Skeletal muscle cell (primary cell): Measurements from ENCODE around the gene ENOX1.

Experiments
- DNase-seq: peaks from one replicate; pipeline ENCODE4 v3.0.0-alpha.2; 2010; ENCODE audit warnings: low read depth
- H3K4me3 ChIP-seq: 2 replicates; pipeline ENCODE4 v1.5.1; 2011; ENCODE audit warnings: low read depth, mild to moderate bottlenecking, control low read depth, low read length, moderate library complexity

Gene ENOX1

DNA sequence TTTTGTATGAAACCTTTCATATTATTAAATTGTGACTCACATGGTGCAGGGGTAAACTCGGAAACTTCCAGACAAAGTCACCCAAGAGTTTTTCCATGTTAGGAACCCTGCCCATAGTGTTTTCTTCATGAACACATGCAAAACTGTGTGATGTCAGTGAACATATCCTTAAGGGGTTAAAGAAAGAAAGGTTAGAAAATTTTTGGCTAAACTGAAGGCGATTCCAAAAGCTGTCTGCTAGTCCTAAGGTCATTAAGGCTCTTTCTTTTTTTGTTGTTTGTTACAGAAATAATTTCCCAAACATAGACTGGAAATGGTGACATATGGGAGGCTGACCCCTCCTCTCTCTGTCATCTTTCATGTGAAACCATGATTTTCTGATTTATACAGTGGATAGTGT, 491.5 kb downstream of the ENOX1 start:
- no peak overlapping the region for H3K4me3 ChIP-seq
- no peak for DNase-seq

DNA sequence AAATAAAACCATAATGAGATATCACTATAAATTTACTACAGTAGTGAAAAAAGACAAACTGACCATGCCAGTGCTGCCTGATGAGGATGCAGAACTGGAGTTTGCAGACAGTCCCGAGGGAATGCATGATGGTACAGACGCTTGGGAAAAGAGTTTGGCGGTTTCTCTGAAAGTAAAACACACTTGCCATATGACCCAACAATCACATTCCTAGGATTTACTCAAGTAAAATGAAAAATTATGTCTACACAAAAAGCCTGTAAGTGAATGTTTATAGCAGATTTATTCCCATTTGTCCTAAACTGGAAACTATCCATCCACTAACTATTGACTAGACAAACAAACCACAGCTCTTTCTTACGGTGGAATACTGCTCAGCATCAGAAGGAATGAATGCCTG, 492.4 kb downstream of the ENOX1 start:
- H3K4me3 ChIP-seq: no peak overlapping the region
- DNase-seq: no peak

DNA sequence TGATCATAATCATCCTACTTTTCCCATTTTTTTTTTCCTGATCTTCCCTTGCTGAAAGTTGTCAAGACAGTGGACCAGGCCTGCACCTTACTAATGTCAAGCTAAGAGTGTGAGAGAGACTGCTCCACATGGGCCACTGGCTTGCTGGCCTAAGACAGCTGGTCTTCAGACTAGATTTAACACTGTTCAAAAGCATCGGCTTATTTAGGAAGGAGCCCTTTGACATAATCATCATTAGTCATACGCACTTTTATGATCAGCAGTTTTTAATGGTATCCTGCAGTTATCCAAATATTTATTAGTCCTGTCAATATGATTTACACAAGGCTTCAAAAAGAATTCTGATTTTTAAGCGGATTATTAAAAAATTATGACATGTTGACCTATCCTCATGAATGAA, 492.8 kb downstream of the ENOX1 start:
- no peak for DNase-seq
- H3K4me3 ChIP-seq: no peak overlapping the region

DNA sequence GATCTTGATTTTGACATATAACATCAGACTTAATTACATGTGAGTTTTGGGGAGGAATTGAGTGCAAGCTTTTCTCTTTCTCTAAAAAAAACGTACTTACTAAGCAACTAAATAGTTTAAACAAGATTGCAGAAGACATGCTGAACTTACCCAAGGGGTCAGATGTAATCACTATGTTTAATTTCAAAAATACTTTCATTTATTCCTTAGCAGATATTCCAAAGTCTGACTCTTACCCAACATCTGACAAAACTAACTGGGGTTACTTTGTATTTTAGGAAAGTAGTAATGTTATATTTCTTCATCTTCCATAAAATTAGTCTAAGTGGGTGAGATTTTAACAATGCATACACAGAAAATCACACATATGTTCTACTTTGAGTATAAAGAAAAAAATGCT, 493.2 kb downstream of the ENOX1 start:
- no peak overlapping the region for H3K4me3 ChIP-seq
- DNase-seq: no peak

DNA sequence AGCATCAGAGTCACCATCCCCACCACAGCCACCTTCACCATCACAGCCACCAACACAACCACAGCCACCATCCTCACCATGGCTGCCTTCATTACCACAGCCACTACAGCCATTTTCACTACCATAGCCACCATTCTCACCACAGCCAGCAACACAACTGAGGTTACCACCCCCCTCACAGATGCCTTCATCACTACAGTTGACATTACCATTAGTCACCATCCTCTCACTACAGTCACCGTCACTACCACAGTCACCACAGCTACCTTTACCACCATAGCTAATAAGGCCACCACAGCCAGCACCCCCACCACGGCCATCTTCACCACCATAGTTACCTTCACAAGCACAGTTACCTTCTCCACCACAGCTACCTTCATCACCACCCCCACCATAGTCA, 493.8 kb downstream of the ENOX1 start:
- H3K4me3 ChIP-seq: no peak overlapping the region
- no peak for DNase-seq

DNA sequence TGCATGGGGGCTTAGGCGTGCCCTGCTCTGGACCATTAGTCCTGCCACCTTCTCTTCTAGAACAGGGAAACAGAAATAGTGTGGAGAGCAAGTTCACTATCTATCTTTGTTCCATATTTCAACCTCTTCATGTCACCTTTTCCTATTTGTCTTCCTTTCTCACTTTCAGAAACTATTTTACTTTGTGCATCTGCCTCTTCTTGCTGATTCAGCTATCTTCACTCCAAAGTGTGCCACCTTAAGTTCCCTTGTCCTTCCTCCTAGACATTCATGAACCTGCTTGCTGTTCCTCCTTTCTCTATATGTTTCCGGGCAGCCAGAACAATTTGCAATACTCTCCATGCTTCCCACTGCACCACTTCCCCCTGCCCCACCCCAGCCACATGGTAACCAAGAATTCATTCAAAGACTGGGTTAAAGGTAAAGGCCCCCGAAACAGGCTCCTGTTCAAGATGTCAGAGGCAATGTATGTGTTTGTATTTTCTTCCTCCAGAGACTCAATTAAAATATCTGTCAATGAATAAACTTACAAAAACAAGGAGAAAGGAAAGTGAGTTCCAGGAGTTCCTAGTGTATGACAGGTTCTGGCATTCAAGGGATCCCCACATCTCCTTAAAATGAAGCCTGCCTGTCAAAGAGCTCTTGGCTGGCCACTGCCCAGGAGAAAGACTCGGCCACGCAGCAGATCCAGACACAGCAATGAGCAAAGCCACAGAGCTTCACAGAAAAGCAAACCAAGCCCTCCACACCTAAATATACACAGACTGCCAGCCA, 495.3 kb downstream of the ENOX1 start:
- no peak overlapping the region for H3K4me3 ChIP-seq
- DNase-seq: no peak

DNA sequence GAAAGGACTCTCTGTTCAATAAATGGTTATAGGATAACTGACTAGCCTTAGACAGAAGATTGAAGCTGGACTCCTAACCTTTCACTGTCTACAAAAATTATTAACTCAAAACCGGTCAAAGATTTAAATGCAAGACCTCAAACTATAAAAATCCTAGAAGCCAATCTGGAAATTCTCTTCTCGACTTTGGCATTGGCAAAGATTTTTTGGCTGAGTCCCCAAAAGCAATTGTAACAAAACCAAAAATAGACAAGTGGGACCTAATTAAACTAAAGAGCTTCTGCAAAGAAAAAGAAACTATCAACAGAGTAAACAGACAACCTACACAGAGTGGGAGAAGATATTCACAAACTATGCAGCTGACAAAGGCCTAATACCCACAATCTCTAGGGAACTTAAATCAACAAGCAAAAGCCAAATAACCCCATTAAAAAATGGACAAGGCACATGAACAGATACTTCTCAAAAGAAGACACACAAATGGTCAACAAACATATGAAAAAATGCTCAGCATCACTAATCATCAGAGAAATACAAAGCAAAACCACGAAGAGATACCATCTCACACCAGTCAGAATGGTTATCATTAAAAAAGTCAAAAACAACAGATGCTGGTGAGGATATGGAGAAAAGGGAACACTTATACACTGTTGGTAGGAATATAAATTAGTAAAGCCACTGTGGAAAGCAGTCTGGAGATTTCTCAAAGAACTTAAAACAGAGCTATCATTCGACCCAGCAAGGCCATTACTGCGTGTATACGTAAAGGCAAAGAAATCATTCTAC, 497.1 kb downstream of the ENOX1 start:
- no peak overlapping the region for H3K4me3 ChIP-seq
- DNase-seq: no peak

DNA sequence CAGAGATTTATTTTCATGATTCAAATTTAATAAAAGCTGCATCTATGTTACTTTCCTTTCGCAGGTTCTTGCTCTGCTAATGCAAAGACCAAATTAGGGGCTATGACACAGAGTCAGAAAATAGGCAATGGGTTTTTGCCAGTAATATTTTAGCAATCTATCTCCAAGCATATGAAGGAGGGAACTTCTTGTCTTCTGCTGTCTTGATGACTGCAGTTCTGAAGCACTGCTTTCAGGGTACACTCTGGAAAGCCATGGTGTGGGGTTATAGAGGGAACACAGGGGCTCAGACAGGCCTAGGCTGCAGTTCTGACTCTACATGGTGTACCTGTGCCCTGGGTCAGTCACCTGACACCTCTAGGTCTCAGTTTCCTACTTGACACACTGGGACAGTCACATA, 500.0 kb downstream of the ENOX1 start:
- no peak for DNase-seq
- no peak overlapping the region for H3K4me3 ChIP-seq

DNA sequence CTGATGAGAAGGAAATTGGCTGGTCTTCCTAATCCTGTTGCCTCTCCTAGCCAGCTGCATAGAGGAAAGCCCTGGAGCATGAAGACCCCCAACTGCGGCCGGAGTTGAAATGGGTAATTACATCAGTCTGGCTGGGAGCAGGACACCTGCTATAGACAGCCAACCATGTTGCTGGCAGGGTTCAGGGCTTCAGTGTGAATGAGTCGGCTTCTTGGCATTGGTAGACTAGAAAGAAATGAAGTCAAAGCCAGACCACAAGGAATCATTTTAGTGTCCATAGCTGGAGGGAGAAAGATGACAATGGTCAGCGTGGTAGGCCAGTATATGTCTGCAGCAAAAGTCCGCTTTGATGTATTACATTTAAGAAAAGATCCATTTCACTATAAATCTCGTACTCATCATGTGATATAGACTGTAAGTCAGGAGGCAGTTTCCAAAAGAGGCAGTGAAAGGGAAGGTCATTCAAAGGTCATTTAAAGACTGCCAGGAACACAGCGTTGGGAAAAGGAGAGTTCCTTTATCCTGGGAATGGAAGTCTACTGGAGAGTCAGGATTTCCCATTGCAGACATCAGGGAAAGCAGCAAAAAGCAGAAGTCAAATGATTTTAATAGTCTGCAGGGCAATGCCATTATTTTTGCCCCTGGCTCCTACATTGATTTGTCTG, 500.7 kb downstream of the ENOX1 start:
- no peak overlapping the region for H3K4me3 ChIP-seq
- DNase-seq: no peak

DNA sequence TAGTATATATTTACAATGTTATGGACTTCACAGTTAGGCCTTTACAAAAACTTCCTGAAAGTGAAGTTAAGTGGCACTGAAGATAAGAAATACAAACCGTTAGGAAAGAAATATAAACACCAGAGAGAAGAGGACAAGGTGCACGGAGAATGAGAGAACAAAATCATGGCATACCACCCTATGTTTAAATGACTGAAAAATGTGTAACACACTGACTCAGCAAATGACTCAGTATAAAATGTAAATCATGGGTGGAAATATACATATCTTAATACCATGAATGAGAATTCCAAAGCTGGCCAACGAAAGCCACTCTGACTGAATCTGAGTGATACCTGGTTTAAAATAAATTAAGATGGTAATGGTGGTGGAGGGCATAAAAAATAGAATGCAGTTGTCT, 502.6 kb downstream of the ENOX1 start:
- DNase-seq: no peak
- no peak overlapping the region for H3K4me3 ChIP-seq

DNA sequence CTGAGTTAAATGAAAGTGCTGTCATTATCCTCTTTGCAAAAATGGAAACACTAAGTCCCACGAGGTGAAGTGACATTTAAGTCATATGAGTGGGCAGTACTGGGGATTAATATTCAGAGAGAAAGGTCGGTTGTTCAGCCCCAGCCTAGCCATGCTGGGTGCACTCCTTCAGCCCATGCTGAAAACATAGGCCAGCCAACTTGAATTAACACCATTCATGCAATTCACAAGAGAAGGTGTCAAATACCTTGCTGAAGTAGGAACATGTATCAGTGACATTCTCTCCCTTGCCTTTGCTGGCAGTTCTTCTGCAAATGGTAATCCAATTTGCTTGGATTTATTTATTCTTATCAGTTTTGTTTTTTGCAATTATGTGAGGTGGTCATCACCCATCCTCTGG, 507.1 kb downstream of the ENOX1 start:
- no peak overlapping the region for H3K4me3 ChIP-seq
- no peak for DNase-seq

DNA sequence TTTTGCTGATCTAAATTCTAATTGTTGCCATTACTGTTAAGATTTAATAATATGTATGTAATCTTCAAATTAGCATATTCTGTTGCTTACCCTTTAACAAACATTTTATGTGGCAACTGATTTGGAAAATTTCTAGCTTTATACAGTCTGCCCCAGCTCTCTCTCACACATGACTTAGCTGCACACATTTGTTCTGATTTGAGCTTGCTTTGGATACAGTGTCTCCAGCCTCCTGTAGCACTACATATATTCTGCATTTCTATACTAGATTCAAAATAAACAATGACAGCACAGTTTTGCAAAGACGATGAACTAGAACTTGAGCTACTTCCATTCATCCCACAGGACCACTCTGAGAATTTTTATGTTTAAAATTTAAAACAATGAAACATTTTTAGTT, 508.6 kb downstream of the ENOX1 start:
- no peak overlapping the region for H3K4me3 ChIP-seq
- DNase-seq: no peak

DNA sequence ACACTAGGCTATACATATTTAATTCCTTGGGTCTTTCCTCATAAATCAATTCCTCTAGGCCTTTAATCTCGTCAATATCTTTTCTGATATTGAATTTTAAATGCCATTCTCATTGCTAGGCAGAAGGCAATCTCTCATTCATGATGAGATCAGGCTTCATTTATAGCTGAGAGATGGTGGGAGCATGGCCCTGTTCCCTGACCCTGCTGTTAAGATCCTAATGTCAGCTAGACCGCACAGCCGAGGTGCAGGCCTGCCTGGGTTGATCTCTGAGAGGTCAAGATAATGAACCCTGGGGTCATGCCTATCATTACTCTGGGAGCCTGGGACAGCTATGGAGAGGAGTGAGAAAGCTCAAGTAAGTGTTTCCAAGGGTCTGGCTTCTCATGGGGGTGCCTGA, 509.6 kb downstream of the ENOX1 start:
- no peak overlapping the region for H3K4me3 ChIP-seq
- DNase-seq: no peak

DNA sequence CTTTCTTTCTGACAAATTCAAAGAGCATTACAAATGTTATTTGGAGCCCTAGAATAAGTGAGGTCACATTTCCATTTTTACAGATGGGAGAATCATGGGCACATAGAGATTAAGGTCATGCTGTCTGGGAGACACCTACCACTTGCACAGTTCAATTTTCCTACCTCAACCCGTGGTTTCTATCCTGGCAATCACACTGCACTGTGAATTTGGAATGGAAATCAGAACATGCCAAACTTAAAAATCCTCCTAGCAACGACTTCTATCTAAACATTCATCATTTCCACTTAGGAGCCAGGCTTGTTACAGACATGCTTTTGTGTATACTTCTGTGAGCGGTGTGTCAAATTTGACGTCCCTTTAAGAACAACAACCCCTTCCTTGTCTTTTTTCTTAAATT, 511.9 kb downstream of the ENOX1 start:
- no peak overlapping the region for H3K4me3 ChIP-seq
- DNase-seq: no peak

DNA sequence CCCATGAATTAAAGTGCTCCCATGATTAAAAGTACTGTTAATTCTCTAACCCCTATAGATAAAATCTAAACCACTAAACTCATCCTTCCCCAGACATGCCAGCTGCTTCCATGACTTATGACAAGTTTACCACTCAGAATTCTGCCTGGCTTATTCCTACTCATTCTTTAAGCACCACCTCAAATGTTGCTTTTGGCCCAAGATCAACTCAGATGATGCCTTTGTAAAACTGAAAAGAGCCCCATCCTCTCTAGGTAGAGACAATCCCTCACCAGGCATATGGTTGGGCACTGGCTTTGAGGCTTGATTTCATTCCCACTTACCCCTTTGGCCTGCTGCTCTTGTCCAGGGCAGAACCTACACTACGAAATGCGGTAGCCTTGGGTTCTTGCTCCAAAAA, 513.4 kb downstream of the ENOX1 start:
- H3K4me3 ChIP-seq: no peak overlapping the region

DNA sequence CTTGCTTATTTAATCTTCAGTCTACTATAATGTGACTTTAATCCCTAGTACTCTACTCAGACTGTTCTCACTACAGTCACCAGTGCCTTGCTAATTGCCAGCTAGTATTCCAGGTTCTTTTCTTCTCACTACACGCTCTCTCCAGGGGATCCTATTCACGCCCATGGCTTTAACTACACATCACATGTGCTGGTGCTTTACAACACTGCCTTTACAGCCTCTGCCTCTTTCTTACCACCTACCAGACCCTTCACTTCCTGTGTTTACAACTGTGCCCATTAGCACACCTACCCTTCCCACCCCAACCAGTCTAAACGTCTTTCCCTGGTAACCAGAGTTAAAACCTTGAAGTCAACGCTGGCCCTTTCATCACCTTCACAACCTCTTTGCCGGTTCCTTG, 513.9 kb downstream of the ENOX1 start:
- DNase-seq: no peak
- H3K4me3 ChIP-seq: no peak overlapping the region

More for the DNA sequence above, 513.4 kb downstream of the ENOX1 start:
- DNase-seq: peak; percentile 72

DNA sequence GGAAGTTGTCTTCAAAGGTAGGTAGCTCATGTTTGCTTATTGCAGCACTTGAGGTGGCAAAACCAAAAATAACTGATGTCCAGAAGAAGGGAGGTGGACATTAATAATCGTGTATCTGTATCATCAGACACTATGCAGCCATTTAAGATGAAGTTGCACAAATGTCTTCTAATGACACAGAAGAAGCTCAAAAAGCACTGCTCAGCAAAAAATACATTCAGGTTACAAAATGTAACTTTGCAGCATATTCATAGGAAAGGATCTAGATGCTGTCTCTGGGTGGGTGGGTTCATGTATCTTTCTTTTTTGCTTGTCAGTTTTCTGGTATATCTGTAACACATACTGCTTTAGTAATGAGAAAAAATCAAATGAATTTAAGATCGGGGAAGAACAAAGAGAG, 515.6 kb downstream of the ENOX1 start:
- no peak overlapping the region for H3K4me3 ChIP-seq
- no peak for DNase-seq

DNA sequence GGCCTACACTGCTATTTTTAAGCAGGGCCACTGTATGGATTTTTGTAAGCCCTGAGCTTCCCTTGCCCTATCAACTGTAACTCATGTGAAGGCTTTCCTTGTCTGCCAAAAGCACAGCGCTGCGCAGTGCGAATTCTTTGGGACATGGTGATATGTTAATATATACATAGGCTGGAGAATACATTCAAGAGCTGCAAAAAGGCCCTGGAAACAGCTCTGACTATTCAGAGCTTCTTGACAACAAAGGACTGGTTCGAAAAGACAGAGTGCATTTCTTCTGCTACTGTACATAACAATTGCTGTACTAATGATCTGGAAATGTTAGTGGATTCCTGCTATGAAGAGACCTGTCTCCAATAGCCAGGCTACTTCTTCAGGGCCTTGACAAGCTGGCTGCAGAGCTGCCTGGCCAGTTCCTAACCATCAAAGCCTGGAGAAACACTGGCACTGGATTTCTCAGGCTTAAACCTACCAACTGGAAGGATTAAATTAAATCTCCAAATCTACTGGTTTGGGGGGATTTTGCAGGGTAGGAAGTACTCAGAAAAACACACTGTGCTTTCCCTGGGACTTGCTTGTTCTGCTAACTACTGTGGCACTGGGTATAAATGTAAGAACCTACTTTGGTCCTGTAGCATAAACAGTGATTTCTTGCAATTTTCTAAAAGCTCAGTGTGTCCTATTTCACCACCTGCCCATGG, 516.5 kb downstream of the ENOX1 start:
- no peak for DNase-seq
- H3K4me3 ChIP-seq: no peak overlapping the region

DNA sequence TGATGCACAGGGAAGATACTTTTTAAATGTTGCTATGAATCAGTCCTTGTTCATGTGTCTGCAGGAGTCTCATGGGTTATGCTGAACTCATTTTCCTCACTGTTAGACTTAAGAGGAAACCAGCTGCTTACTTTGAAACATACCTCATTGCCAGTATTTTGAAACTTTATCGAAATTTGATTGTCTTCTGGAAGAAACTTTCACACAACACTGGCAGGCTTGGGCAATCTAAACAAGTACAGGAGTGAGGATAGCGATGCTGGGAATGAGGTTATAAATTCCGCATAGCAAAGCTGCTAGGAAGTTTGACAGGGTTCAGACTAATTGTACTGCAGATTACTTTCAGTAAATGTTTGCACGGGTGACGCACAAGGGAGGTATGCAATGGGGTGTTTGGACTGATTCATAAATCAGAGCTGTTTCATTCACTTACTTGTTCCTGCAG, 517.7 kb downstream of the ENOX1 start:
- no peak overlapping the region for H3K4me3 ChIP-seq
- DNase-seq: peak; percentile 99

DNA sequence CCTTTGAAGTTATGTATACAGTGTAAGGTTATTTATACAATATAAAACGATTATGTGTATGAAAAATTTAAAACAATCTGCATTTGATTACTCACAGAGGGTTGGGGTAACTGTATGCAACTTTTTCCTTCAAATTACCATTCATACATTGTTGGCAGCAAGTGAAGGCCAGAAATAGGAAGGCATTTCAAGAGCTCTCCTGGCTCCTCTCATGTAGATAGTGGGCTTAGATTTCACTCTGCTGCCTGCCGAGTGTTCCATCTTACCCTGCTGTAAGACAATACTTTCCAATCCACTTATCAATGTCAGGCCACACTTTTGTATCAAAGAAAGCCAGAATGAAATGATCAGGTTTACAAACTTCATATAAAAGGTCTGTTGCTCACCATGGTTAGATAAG, 518.1 kb downstream of the ENOX1 start:
- DNase-seq: no peak
- no peak overlapping the region for H3K4me3 ChIP-seq
